Astrocyte (in vitro differentiated cells and primary cell): ENCODE measurements around the gene TNNI3.

Experiments used
- EZH2 ChIP-seq: IDR thresholded peaks from 2 replicates; pipeline ENCODE4 v1.6.1; 2012; ENCODE audit warnings: mild to moderate bottlenecking, low read length, inconsistent platforms; ENCODE audit not compliant: insufficient read depth
- TF ChIP-seq, protein P1 (sequence below): IDR thresholded peaks from 2 replicates; pipeline ENCODE4 v1.5.1; 2011; ENCODE audit warnings: low read depth, mild to moderate bottlenecking, inconsistent platforms, low read length, moderate library complexity; ENCODE audit not compliant: insufficient read depth

DNA sequence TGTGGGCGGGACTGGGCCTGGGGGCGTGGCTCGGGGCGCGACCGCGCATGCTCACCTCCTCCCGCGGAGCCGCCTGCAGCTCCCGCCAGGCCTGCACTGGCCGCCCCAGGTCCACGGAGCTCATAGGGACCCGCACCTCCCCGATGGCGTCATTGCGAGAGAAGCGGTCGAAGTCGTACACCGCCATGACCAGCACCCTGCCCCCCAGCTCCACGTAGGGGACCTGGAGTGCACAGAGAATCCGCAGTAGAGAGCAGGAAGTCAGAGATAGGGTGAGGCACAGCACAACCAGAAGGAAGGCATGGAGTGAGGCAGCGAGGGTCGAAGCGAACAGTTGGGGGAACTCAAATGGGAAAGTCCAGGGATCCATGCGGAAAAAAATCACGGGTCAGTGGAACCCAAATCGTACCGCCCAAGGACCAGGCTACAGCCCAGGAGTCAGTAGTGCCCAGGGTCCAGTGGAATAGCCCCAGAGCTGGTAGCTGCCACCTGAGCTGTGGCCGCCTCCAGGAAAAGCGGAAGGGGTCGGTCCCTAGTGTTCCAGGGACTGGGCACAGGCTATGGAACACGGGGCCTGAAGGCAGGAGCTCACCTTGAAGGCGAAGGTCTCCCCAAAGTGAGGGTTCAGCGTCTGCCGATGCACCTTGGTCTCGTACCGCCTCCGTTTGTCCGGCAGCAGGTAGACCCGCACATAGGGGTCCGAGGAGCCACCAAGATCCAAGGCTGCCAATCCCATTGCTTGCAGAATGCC lies 17.8 kb upstream of the TNNI3 start:
- TF ChIP-seq EZH2, result no peak
- TF ChIP-seq, protein P1, sequence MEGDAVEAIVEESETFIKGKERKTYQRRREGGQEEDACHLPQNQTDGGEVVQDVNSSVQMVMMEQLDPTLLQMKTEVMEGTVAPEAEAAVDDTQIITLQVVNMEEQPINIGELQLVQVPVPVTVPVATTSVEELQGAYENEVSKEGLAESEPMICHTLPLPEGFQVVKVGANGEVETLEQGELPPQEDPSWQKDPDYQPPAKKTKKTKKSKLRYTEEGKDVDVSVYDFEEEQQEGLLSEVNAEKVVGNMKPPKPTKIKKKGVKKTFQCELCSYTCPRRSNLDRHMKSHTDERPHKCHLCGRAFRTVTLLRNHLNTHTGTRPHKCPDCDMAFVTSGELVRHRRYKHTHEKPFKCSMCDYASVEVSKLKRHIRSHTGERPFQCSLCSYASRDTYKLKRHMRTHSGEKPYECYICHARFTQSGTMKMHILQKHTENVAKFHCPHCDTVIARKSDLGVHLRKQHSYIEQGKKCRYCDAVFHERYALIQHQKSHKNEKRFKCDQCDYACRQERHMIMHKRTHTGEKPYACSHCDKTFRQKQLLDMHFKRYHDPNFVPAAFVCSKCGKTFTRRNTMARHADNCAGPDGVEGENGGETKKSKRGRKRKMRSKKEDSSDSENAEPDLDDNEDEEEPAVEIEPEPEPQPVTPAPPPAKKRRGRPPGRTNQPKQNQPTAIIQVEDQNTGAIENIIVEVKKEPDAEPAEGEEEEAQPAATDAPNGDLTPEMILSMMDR, result no peak
